Nephron progenitor cell (in vitro differentiated cells): ENCODE results near the gene MSRB1.
"Not testable (repeated sequence)": the region's sequence is repeated elsewhere in the genome, so short reads cannot be mapped to it uniquely, and the experiment has no call there.

ENCODE experiments used
- DNase-seq: peaks from one replicate; pipeline ENCODE4 v3.0.0; 2021
- H3K27ac Mint-ChIP-seq: 2 replicates; pipeline ENCODE4 v1.8.0; 2021; ENCODE audit warnings: mild to moderate bottlenecking, moderate library complexity, mixed read lengths
- H3K27me3 Mint-ChIP-seq: 2 replicates; pipeline ENCODE4 v1.8.0; 2021; ENCODE audit warnings: mild to moderate bottlenecking, low read depth, mixed read lengths; ENCODE audit not compliant: poor library complexity
- H3K36me3 Mint-ChIP-seq: 2 replicates; pipeline ENCODE4 v1.8.0; 2021; ENCODE audit warnings: low read depth, mixed read lengths
- H3K4me1 Mint-ChIP-seq: 2 replicates; pipeline ENCODE4 v1.8.0; 2021; ENCODE audit warnings: mixed read lengths
- H3K4me3 Mint-ChIP-seq: 2 replicates; pipeline ENCODE4 v1.8.0; 2021; ENCODE audit warnings: mild to moderate bottlenecking, moderate library complexity, mixed read lengths
- H3K9me3 Mint-ChIP-seq: 2 replicates; pipeline ENCODE4 v1.8.0; 2021; ENCODE audit warnings: mild to moderate bottlenecking, moderate library complexity, mixed read lengths
- TF ChIP-seq, protein P1 (sequence below): fragments of 200-600 bp; sonication (generic); IDR thresholded peaks from 2 replicates; pipeline ENCODE4 v1.5.0; 2021; ENCODE audit warnings: antibody characterized with exemption

Gene MSRB1

DNA sequence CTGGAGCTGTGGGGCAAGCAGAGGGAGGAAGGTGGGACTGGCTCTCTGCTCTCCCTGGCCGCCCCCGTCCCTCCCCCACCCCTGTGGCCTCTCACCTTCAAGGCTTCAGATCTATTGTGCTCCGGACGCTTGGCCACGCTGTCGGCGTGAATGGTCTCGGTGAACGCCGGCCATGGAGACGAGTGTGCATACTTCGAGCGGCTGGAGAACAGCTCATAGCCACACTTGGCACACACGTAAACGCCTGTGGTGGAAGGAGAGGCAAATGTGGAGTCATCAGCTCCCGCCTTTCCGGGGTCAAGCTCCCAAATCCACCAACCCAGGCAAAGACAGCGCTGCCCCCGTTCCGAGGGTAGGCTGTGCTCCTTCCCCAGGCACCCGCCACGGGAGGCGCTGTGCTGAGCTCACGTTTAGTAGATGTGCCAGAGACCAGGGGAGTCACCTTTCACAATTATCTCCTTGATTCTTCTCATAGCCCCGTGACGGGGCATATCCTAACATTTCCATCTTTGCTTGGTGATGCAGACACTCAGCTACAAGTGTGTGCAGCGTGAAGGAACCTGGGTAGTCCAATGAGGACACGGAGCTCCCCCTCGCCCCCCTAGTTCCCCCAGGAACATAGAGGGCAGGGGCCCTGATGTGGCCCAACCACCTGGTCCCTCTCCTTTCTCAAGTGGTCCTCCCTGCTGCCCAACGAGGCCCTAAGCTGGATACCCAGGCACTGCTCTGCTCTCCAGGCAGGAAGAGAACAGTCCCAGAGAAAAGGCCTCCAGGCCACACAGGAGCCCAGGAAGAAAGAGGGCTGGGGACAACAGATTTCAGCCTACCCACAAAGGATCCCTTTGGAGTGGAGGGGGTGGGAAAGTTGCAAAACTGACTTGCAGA, 1.6 kb downstream of the MSRB1 start:
- H3K27me3 Mint-ChIP-seq = peaks cover 7% of the 10 kb centered on the region
- H3K27ac Mint-ChIP-seq = peak overlapping the region; percentile 92
- H3K4me3 Mint-ChIP-seq = peak overlapping the region; percentile 92
- H3K9me3 Mint-ChIP-seq = peaks cover 6% of the 10 kb centered on the region
- peaks cover 45% of the 10 kb centered on the region for H3K4me1 Mint-ChIP-seq
- H3K36me3 Mint-ChIP-seq = peaks cover 6% of the 10 kb centered on the region
- TF ChIP-seq, protein P1, sequence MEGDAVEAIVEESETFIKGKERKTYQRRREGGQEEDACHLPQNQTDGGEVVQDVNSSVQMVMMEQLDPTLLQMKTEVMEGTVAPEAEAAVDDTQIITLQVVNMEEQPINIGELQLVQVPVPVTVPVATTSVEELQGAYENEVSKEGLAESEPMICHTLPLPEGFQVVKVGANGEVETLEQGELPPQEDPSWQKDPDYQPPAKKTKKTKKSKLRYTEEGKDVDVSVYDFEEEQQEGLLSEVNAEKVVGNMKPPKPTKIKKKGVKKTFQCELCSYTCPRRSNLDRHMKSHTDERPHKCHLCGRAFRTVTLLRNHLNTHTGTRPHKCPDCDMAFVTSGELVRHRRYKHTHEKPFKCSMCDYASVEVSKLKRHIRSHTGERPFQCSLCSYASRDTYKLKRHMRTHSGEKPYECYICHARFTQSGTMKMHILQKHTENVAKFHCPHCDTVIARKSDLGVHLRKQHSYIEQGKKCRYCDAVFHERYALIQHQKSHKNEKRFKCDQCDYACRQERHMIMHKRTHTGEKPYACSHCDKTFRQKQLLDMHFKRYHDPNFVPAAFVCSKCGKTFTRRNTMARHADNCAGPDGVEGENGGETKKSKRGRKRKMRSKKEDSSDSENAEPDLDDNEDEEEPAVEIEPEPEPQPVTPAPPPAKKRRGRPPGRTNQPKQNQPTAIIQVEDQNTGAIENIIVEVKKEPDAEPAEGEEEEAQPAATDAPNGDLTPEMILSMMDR = no peak
- DNase-seq = no peak

DNA sequence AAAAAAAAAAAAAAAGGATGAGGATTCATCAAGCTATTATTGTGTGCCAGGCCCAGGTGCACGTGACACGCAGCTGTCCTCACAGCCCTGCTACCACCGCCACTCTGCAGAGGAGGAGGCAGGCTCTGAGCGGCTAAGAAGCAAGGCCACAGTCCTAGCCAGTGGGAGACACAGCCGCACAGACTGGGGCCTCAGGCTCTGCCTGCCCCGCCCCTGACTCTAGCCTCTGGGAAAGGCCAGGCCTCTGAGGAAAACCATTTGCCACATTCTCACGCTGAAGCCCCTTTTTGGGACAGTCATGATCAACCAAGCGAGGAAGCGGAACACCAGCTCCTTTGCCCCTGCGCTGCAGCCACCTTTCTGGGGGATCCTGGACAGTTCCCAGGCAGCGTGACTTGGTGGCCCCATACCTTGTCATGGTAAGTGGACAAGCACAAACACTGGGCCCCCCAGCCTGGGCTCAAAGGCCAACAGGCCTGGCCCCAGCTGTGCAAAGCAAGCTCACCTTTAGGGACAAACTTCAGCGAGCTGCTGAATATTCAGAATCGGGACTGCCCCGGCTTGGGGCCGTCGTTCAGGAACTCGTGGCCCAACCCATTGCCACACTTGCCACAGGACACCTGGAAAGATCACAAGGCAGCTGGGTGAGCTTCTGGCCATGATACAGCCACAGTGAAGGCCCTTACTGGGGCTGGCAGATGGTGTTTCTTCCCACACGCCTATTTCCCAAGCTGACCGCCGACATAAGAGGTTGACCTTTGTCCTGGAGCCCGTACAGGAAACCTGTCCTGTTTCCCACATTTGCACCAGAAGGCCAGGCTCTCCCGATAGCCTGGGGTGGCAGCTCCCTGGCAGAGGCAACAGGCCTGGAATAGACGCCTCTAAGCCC, 2.5 kb downstream of the MSRB1 start:
- Mint-ChIP-seq H3K36me3 (peaks cover 6% of the 10 kb centered on the region), H3K27ac (peak overlapping the region; percentile 92), H3K27me3 (peaks cover 7% of the 10 kb centered on the region), H3K9me3 (peaks cover 6% of the 10 kb centered on the region), H3K4me3 (peak overlapping the region; percentile 52), H3K4me1 (peaks cover 45% of the 10 kb centered on the region)
- TF ChIP-seq, protein P1 = no peak
- no peak for DNase-seq

DNA sequence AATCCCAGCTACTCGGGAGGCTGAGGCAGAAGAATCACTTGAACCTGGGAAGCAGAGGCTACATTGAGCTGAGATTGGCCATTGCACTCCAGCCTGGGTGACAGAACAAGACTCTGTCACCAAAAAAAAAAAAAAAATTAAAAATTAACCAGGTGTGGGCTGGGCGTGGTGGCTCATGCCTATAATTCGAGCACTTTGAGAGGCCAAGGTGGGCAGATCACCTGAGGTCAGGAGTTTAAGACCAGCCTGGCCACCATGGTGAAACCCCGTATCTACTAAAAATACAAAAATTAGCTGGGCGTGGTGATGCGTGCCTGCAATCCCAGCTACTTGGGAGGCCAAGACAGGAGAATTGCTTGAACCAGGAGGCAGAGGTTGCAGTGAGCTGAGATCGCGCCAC, 3.2 kb downstream of the MSRB1 start:
- not testable (repeated sequence) for H3K4me3 Mint-ChIP-seq, H3K27me3 Mint-ChIP-seq, H3K9me3 Mint-ChIP-seq

DNA sequence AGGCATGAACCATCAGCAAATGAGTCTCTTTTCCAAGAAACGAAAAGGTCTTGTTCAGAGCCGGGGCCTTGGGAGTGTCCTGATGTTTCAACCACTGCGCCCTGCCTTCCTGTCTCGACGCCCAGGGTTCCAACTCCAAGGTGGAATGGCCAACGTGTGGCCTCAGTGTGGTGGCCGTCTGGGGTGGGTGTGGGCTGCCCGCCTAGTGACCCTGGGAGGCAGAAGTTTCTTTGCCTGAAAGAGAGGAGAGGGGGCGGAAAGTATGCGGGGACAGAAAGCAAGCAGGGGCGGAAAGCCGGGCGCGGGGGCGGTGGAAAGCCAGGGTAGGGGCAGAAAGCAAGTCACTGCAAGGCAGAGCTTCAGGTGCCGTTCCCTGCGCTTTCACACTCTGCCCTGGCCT, 4.1 kb downstream of the MSRB1 start:
- Mint-ChIP-seq H3K9me3 (no peaks in the 10 kb centered on the region), H3K4me3 (no peak overlapping the region)
- no peak for DNase-seq

More for the DNA sequence above, 3.2 kb downstream of the MSRB1 start:
- H3K27ac Mint-ChIP-seq, DNase-seq, H3K36me3 Mint-ChIP-seq: not testable (repeated sequence)
- H3K4me1 Mint-ChIP-seq = peaks cover 45% of the 10 kb centered on the region

DNA sequence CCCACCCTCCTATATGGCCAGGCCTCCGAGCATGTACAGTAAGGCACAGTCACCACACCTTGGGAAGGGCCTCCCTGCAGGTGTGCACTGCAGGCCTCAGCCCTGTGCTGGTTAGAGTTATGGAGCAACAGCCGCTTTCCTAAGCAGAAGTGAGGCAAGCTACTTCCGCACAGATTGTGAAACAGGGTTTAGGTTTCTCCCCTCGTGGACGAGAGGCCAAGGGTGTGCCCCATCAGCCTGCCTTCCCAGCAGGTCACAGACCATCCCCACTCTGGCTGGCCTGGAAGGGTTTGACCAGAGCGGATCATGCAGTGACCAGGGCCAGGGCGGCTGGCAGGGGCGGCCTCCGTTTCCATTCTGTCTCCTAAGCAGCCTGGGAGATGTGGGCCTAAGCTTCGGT, 4.7 kb downstream of the MSRB1 start:
- H3K36me3 Mint-ChIP-seq = peaks cover 6% of the 10 kb centered on the region
- no peak overlapping the region for H3K27ac Mint-ChIP-seq
- H3K4me1 Mint-ChIP-seq = peaks cover 40% of the 10 kb centered on the region
- H3K9me3 Mint-ChIP-seq = no peaks in the 10 kb centered on the region
- no peaks in the 10 kb centered on the region for H3K27me3 Mint-ChIP-seq
- no peak overlapping the region for H3K4me3 Mint-ChIP-seq
- TF ChIP-seq, protein P1 = no peak
- DNase-seq = no peak

More for the DNA sequence above, 4.1 kb downstream of the MSRB1 start:
- no peak overlapping the region for H3K27ac Mint-ChIP-seq
- H3K4me1 Mint-ChIP-seq = peaks cover 40% of the 10 kb centered on the region
- H3K27me3 Mint-ChIP-seq = peaks cover 3% of the 10 kb centered on the region
- TF ChIP-seq, protein P1 = no peak
- peaks cover 6% of the 10 kb centered on the region for H3K36me3 Mint-ChIP-seq

DNA sequence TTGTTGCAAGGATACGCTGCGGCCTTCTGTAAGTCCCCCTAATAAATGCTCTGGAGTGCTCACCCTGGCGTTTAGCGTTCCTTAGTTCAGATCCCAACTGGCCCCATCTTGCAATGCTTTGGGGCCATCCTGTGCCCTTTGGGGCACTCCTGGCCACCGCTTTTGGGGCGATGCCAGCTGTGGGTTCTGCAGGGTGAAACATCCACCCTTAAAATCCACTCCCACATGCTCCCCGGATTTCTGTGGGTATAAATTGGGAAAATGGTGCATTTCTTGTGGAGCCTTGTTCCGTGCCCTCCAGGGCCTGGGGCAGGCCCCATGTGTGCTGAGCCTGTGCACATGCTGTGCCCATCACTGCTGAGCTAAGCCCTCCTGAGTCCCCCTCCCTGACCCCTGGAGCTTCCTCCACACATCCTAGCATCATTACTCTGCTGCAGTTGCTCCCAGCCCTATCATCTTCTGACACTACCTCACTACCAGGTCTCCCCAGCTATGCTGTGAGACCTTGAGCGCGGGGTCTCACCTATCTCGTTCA, 6.0 kb downstream of the MSRB1 start:
- Mint-ChIP-seq H3K36me3 (peaks cover 6% of the 10 kb centered on the region), H3K9me3 (no peaks in the 10 kb centered on the region), H3K4me1 (peaks cover 38% of the 10 kb centered on the region), H3K27ac (no peak overlapping the region), H3K27me3 (peaks cover 4% of the 10 kb centered on the region), H3K4me3 (no peak overlapping the region)
- TF ChIP-seq, protein P1 = no peak
- no peak for DNase-seq
